HG03460 (cell line): ENCODE measurements around the gene AGBL4.
A peak's percentile ranks its signal among the peaks of the same experiment; 100 is the strongest.

ENCODE experiments used
- ATAC-seq: cut with Tn5 transposase; IDR thresholded peaks from one replicate; pipeline ENCODE4 v1.9.1; 2021; ENCODE audit not compliant: unreplicated experiment

AGBL4 gene

GRCh38 chr1:48619539-48619938 is 1404.2 kb downstream of the AGBL4 start:
- no peak for ATAC-seq

- no peak for ATAC-seq
These were observed 1406.5 kb downstream of the AGBL4 start for GRCh38 chr1:48617252-48617651.

GRCh38 chr1:48616710-48617109 is 1407.0 kb downstream of the AGBL4 start:
- ATAC-seq, result no peak

- ATAC-seq, result no peak
These were observed 1411.9 kb downstream of the AGBL4 start for GRCh38 chr1:48611841-48612240.

GRCh38 chr1:48610628-48611542 is 1412.9 kb downstream of the AGBL4 start:
- no peak for ATAC-seq

GRCh38 chr1:48608882-48609281 is 1414.9 kb downstream of the AGBL4 start:
- no peak for ATAC-seq

- no peak for ATAC-seq
These were observed 1420.5 kb downstream of the AGBL4 start for GRCh38 chr1:48603222-48603621.

GRCh38 chr1:48602349-48602748 is 1421.4 kb downstream of the AGBL4 start:
- no peak for ATAC-seq

GRCh38 chr1:48600182-48600581 is 1423.6 kb downstream of the AGBL4 start:
- ATAC-seq, result no peak

GRCh38 chr1:48597663-48598062 is 1426.1 kb downstream of the AGBL4 start:
- ATAC-seq, result no peak

GRCh38 chr1:48596046-48596445 is 1427.7 kb downstream of the AGBL4 start:
- no peak for ATAC-seq

- no peak for ATAC-seq
These were observed 1428.1 kb downstream of the AGBL4 start for GRCh38 chr1:48595613-48596012.

- ATAC-seq, result no peak
These were observed 1431.4 kb downstream of the AGBL4 start for GRCh38 chr1:48592330-48592729.

- ATAC-seq, result no peak
These were observed 1432.6 kb downstream of the AGBL4 start for GRCh38 chr1:48591181-48591580.

- ATAC-seq, result no peak
These were observed 1435.7 kb downstream of the AGBL4 start for GRCh38 chr1:48588061-48588460.

GRCh38 chr1:48582408-48582807 is 1441.3 kb downstream of the AGBL4 start:
- ATAC-seq, result no peak

GRCh38 chr1:48581270-48581669 is 1442.5 kb downstream of the AGBL4 start:
- no peak for ATAC-seq

- ATAC-seq, result no peak
These were observed 1447.2 kb downstream of the AGBL4 start for GRCh38 chr1:48576565-48576964.

GRCh38 chr1:48572646-48573258 is 1451.0 kb downstream of the AGBL4 start:
- peak; percentile 69 for ATAC-seq

GRCh38 chr1:48572134-48572533 is 1451.6 kb downstream of the AGBL4 start:
- no peak for ATAC-seq

GRCh38 chr1:48571303-48571987 is 1452.3 kb downstream of the AGBL4 start:
- ATAC-seq, result no peak

GRCh38 chr1:48570568-48570967 is 1453.2 kb downstream of the AGBL4 start:
- ATAC-seq, result no peak
